Large intestine (tissue), 3 donors: ENCODE results near the gene RPL27. TPM values are rescaled to one million over a fixed set of nuclear protein-coding genes. Genes with fewer than 3 reads are reported as not detected.

Experiments
- DNase-seq, 2 donors: peaks; one replicate each; pipeline versions ENCODE4 v3.0.0 to v3.0.0-alpha.2; 2013
- H3K27ac ChIP-seq: one replicate; pipeline ENCODE4 v1.5.1; 2013; ENCODE audit warnings: low read length
- H3K27me3 ChIP-seq: 2 replicates; pipeline ENCODE4 v1.6.1; 2013; ENCODE audit warnings: low read length; ENCODE audit not compliant: control insufficient read depth, insufficient read depth
- H3K36me3 ChIP-seq: 2 replicates; pipeline ENCODE4 v1.6.1; 2013; ENCODE audit warnings: low read length; ENCODE audit not compliant: control insufficient read depth, insufficient read depth
- H3K4me1 ChIP-seq: one replicate; pipeline ENCODE4 v1.6.1; 2013; ENCODE audit warnings: low read length; ENCODE audit not compliant: control insufficient read depth, insufficient read depth
- H3K4me3 ChIP-seq: one replicate; pipeline ENCODE4 v1.5.1; 2013; ENCODE audit warnings: low read length
- H3K9me3 ChIP-seq: one replicate; pipeline ENCODE4 v1.6.1; 2013; ENCODE audit warnings: mild to moderate bottlenecking, low read depth, low read length, moderate library complexity; ENCODE audit not compliant: control insufficient read depth
- WGBS: methylation state at CpG from one replicate; pipeline ENCODE4 v1.1.5; 2013; ENCODE audit warnings: low lambda C conversion rate; ENCODE audit not compliant: insufficient coverage; 5-methylcytosine and 5-hydroxymethylcytosine counted together
- polyA plus RNA-seq: library from polyadenylated mRNA; unstranded; fragments of 120-200 nt; gene quantifications from one replicate; pipeline ENCODE4 v1.2.1, GENCODE V29; 2013

The RPL27 gene
- polyA plus RNA-seq, 1 donor: 2,151 TPM

DNA sequence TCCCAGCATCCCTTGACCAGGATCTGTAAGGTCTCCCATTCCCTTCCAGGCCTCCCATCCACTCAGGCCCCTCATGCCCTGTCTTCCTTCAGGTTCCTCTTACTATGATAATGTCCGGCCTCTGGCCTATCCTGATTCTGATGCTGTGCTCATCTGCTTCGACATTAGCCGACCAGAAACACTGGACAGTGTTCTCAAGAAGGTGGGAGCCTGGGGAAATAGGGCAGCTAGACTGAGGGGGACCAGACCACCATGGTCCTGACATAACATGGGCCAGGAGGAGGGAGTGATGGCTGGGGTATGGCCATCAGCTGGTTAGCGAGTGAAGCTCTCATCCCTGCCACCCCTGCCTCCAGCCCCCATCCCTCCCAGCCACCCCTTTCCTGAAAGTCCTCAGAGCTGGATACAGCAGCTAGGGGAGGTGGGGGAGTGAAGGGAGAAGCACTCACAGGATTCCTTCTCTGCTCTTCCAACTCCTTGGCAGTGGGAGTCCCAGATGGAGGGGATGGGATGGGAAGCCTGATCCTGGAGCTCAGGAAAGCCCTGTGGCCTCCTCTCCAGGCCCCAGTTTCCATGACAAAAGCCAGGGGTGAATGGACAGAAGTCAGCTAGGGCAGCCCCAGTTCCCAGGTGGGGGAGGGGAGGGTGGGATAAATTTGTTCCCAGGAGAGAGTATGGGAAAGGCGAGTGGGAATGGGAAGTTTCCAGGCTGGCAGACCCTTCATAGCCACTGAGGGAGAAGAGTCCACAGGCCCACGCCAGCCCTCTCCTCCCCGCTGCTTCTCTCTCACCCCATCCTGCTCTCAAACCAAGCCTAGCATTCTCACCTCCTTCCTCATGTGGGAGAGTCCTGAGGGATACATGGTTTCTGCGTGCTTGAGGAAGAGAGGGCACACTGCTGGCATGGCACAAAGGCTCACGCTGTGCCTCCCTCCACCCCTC, 29.1 kb downstream of the RPL27 start:
- H3K27me3 ChIP-seq: no peaks in the 10 kb centered on the region
- no CpG with 5 or more reads among the region's 9 CpGs for WGBS
- no peaks in the 10 kb centered on the region for H3K36me3 ChIP-seq
- no peak for DNase-seq
- H3K9me3 ChIP-seq: no peaks in the 10 kb centered on the region
- H3K27ac ChIP-seq: no peak overlapping the region
- H3K4me1 ChIP-seq: peaks cover 8% of the 10 kb centered on the region
- H3K4me3 ChIP-seq: no peak overlapping the region

DNA sequence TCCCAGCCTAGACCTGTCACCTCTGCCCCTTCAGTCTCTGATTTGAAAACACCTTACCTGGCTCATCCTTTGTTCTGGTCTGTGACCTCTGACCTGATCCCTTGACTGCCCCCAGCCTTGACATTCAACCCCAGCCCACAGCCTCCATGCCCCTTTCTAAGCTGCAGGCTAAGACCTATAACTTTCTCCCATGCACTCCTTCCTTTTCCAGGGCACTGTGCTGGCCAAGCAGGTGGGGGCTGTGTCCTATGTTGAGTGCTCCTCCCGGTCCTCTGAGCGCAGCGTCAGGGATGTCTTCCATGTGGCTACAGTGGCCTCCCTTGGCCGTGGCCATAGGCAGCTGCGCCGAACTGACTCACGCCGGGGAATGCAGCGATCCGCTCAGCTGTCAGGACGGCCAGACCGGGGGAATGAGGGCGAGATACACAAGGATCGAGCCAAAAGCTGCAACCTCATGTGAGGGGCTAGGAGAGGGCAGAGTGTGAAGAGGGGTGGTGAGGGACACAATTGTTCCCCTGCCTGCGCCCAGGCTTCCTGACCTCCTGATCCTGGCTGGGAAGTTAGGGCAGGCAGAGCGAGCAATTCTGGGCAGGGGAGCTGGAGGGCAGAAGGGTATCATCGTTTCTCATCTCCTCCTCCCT, 30.1 kb downstream of the RPL27 start:
- no CpG with 5 or more reads among the region's 17 CpGs for WGBS
- H3K36me3 ChIP-seq: no peaks in the 10 kb centered on the region

DNA sequence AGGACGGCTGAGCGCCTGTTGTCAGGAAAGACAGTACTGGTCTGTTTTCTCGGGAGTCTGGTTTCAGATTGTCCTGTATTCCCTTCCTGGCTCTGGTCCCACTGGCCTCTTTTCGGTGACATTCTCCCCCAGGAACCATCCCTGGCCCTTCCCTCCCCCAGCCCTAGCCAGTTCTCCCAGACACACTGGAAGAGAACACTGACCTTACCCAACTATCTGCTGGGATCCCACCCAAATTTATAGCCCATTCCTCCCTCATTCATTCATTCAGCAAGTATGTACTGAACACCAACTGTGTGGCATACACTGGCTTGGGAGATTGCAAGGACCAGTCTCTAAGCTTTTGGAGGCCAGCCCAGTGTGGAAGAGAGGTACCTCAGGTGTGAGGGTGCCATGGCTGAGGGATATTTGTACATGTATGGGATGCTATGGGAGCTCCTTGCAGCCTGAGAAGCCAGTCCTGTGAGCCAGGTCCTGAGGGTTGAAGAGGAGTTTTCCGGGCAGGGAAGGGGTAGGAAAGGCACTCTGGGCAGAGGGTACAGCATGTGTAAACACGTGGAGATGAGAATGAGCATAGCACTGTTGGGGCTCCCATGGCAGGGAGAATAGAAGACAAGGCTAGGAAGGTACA, 32.0 kb downstream of the RPL27 start:
- no peaks in the 10 kb centered on the region for H3K36me3 ChIP-seq
- no peak overlapping the region for H3K27ac ChIP-seq
- no peaks in the 10 kb centered on the region for H3K27me3 ChIP-seq
- no peak overlapping the region for H3K4me3 ChIP-seq
- H3K9me3 ChIP-seq: no peaks in the 10 kb centered on the region
- WGBS: no CpG with 5 or more reads among the region's 6 CpGs
- no peak for DNase-seq
- H3K4me1 ChIP-seq: no peaks in the 10 kb centered on the region

More for the DNA sequence above, 30.1 kb downstream of the RPL27 start:
- Histone ChIP-seq H3K4me3 (no peak overlapping the region), H3K9me3 (no peaks in the 10 kb centered on the region), H3K27ac (no peak overlapping the region), H3K27me3 (no peaks in the 10 kb centered on the region), H3K4me1 (peaks cover 6% of the 10 kb centered on the region)
- DNase-seq: no peak

DNA sequence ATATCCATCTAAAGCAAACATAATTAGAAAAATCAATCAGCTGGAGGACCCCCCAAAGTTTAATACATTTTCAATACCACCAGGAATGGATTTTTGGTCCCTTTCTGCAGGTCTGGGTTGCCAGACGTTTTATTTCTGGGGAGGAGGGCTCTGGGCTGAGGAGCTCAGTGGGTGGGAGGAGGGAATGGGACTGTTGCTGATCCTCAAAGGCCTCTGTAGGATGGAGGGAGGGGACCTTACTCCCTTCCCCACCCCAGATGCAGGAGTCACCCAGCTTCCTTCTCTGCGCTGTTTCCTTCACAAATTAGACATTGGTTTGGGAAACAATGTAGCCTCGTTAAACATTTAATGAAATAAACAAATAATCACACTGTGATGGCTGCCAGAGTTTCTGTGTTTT, 33.4 kb downstream of the RPL27 start:
- no peak overlapping the region for H3K4me3 ChIP-seq
- no peaks in the 10 kb centered on the region for H3K4me1 ChIP-seq
- no CpG with 5 or more reads among the region's 3 CpGs for WGBS
- no peaks in the 10 kb centered on the region for H3K9me3 ChIP-seq
- H3K27me3 ChIP-seq: no peaks in the 10 kb centered on the region
- no peak for DNase-seq
- H3K27ac ChIP-seq: no peak overlapping the region
- no peaks in the 10 kb centered on the region for H3K36me3 ChIP-seq

DNA sequence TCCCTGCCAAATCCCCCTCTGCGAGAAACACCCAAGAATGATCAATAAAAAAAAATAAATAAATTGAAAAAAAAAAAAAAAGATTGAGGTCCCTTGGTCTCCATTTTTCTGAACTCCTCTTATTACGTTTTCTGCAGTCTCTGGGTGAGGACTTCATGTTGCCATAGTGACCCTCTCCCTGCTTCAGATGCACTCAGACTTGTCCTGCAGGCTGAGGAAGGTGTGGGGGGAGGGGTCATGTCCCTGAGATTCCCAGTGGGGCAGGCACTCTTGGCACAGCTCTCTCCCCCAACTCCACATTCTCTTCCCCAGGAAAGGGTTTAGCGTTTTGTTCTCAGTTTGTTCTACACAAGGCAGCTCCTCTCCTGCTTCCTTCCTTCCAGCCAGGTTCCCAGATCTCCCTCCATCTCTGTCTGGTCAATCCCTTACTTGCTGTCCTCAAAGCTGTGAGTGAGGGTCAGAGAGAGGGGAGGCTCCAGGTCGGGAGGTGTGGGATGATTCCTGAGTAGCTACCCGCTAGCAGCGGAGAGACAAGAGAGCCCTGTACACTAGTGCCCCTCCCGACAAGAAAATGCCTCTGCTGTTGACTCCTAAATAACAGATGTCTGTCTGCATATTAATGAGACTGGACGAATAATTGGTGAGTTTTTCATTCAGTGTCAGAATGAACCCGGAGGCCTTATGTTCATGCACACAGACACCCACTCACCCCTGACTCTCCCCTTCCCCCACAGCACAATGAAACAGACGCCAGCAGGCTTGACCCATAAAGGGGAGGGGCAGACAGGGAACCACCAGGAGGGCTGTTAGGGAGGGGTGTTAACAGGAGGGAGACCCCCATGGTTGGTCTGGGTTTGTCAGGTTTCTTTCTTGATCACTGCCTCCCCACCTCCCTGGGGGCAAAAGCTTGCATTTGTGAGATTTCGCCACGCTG, 36.0 kb downstream of the RPL27 start:
- Histone ChIP-seq H3K36me3 (no peaks in the 10 kb centered on the region), H3K4me1 (no peaks in the 10 kb centered on the region), H3K27ac (peak overlapping the region; percentile 19), H3K27me3 (no peaks in the 10 kb centered on the region), H3K9me3 (no peaks in the 10 kb centered on the region), H3K4me3 (no peak overlapping the region)
- DNase-seq: no peak
- WGBS: no CpG with 5 or more reads among the region's 12 CpGs

DNA sequence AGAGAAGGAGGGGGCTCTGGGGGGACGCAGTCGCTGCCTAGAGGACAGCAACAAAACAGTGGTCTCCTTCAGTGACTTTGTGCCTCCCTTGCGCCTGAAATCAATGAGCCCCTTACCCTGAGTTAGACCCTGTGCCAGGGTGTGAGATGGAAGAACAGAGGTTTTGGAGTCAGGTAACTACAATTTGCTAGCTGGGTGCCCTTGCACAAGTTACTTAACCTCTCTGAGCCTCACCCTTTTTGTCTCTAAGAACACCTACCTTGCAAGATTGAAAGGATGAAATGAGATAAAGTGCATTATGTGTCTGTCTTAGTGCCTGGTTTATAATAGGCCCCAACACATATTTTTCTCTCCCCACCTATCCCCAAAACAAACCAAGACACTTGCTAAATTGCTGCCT, 36.7 kb downstream of the RPL27 start:
- WGBS: no CpG with 5 or more reads among the region's 3 CpGs
- no peak for DNase-seq
- no peaks in the 10 kb centered on the region for H3K9me3 ChIP-seq
- no peaks in the 10 kb centered on the region for H3K36me3 ChIP-seq
- H3K4me3 ChIP-seq: no peak overlapping the region
- H3K27ac ChIP-seq: no peak overlapping the region
- H3K4me1 ChIP-seq: no peaks in the 10 kb centered on the region
- H3K27me3 ChIP-seq: no peaks in the 10 kb centered on the region

DNA sequence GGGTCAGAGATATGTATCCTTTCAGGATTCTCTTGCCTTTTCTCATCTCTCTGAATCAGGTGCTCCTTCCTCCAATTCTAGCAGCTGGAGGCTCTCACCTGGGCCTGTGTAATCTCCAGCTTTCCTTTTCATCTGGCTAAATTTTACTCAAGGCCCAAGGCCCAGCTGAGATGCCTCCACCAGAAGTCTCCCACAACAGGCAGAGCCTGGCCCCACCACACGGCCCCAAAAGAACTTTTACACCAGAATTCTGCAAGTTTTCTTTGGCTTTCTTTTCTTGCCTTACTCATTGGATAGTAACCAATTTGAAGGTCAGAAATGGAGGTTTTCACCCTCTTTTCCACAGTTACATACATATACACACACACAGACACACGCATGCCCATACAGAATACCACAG, 41.4 kb downstream of the RPL27 start:
- H3K4me1 ChIP-seq: no peaks in the 10 kb centered on the region
- no CpG with 5 or more reads among the region's 2 CpGs for WGBS
- no peak overlapping the region for H3K27ac ChIP-seq
- H3K36me3 ChIP-seq: no peaks in the 10 kb centered on the region
- no peak for DNase-seq
- H3K9me3 ChIP-seq: no peaks in the 10 kb centered on the region
- no peak overlapping the region for H3K4me3 ChIP-seq
- no peaks in the 10 kb centered on the region for H3K27me3 ChIP-seq

DNA sequence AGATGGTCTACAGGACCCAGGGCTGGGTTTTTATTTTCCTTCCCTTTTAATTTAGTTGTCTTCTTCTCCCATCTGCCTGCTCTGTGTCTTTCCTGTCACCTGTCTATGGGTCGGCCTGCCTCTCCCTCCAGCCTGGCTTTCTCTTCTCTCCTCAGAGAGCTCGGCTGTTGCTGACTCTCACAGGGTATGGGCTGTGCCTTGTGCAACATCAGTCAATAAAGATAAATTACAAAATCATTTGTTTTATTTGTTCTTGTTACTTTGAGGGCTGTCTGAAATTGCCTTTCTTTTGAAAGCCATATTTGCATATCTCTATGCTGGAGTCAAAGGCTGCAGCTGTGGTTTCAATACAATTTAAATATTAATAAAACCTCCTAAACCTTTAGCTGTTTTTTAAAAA, 42.4 kb downstream of the RPL27 start:
- Histone ChIP-seq H3K4me3 (no peak overlapping the region), H3K9me3 (no peaks in the 10 kb centered on the region), H3K27me3 (no peaks in the 10 kb centered on the region), H3K36me3 (no peaks in the 10 kb centered on the region), H3K4me1 (no peaks in the 10 kb centered on the region), H3K27ac (no peak overlapping the region)
- peak in 1 of 2 donors; percentile 59 for DNase-seq
- WGBS: no CpG with 5 or more reads among the region's 2 CpGs

DNA sequence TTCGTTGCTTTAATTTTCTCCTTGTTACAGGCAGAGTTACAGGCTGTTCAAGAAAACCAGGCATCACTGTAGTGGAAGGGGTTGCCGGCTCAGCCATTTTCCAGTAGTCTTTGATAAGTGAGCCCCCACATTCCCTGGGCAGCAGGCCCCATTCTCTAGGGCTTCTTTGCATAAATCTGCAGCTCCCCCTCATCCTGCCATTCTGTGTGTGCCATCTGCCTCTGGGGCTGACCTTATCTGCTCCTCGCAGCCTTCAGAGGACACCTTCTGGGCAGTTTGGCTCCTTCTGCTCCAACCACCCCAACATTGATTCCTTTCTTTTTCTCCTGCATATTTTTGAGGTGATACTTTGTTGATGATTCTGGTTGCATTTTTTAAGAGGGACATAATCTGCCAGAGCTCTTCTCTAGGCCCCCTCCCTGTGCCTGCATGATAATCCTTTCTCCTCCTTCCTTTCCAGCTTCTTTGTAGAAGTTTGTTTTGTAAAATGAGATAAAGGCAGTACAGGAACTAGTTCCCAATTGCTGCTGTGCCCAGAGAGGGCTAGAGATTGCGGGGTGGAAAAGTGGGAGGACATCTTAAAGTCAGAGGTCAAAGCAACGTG, 43.9 kb downstream of the RPL27 start:
- Histone ChIP-seq H3K27ac (no peak overlapping the region), H3K36me3 (no peaks in the 10 kb centered on the region), H3K27me3 (no peaks in the 10 kb centered on the region), H3K4me1 (no peaks in the 10 kb centered on the region), H3K9me3 (no peaks in the 10 kb centered on the region), H3K4me3 (no peak overlapping the region)
- DNase-seq: no peak
- 83% methylated on average over 1 of the region's 5 CpGs for WGBS
